ENCODE measurements around the gene MUC16. TPM values are rescaled to one million over a fixed set of nuclear protein-coding genes. Genes with fewer than 3 reads are reported as not detected.

MUC16 gene
- total RNA-seq, 2 donors from 2014 or later = 0.05 TPM; not detected in 1

- Mint-ChIP-seq H3K36me3 (ENCODE audit: low read depth) (peaks cover 4% of the 10 kb centered on the region), H3K27ac (no peak overlapping the region), H3K4me1 (no peaks in the 10 kb centered on the region), H3K27me3 (peaks cover 40% of the 10 kb centered on the region), H3K4me3 (no peak overlapping the region)
- no peaks in the 10 kb centered on the region for H3K9me3 ChIP-seq (ENCODE audit: control insufficient read depth, low read length, poor library complexity, severe bottlenecking)
- ATAC-seq (no peak), DNase-seq (no peak)
Measured at GRCh38 chr19:9039728-9040127, 29.5 kb upstream of the MUC16 start.

GRCh38 chr19:9037400-9038062 lies 27.3 kb upstream of the MUC16 start:
- H3K9me3 ChIP-seq (ENCODE audit: control insufficient read depth, low read length, poor library complexity, severe bottlenecking) = no peaks in the 10 kb centered on the region
- no peak for ATAC-seq
- Mint-ChIP-seq H3K36me3 (ENCODE audit: low read depth) (peaks cover 4% of the 10 kb centered on the region), H3K4me3 (no peak overlapping the region), H3K4me1 (no peaks in the 10 kb centered on the region), H3K27me3 (peaks cover 33% of the 10 kb centered on the region), H3K27ac (no peak overlapping the region)
- no peak for DNase-seq

GRCh38 chr19:9032136-9032631 lies 22.0 kb upstream of the MUC16 start:
- no peaks in the 10 kb centered on the region for H3K9me3 ChIP-seq (ENCODE audit: control insufficient read depth, low read length, poor library complexity, severe bottlenecking)
- Mint-ChIP-seq H3K4me3 (no peak overlapping the region), H3K4me1 (no peaks in the 10 kb centered on the region), H3K36me3 (ENCODE audit: low read depth) (no peaks in the 10 kb centered on the region), H3K27ac (no peak overlapping the region), H3K27me3 (peaks cover 22% of the 10 kb centered on the region)
- DNase-seq = no peak
- ATAC-seq = no peak

GRCh38 chr19:9018163-9018875 lies 8.1 kb upstream of the MUC16 start:
- Mint-ChIP-seq H3K27me3 (peaks cover 24% of the 10 kb centered on the region), H3K4me1 (no peaks in the 10 kb centered on the region), H3K4me3 (no peak overlapping the region), H3K36me3 (ENCODE audit: low read depth) (peaks cover 4% of the 10 kb centered on the region), H3K27ac (no peak overlapping the region)
- ATAC-seq = no peak
- H3K9me3 ChIP-seq (ENCODE audit: control insufficient read depth, low read length, poor library complexity, severe bottlenecking) = no peaks in the 10 kb centered on the region
- no peak for DNase-seq

GRCh38 chr19:9014803-9015202 lies 4.6 kb upstream of the MUC16 start:
- peaks cover 4% of the 10 kb centered on the region for H3K36me3 Mint-ChIP-seq (ENCODE audit: low read depth)
- ATAC-seq (no peak), DNase-seq (no peak)
- H3K4me3 Mint-ChIP-seq = no peak overlapping the region
- H3K27me3 Mint-ChIP-seq = peaks cover 28% of the 10 kb centered on the region
- H3K27ac Mint-ChIP-seq = no peak overlapping the region
- no peaks in the 10 kb centered on the region for H3K9me3 ChIP-seq (ENCODE audit: control insufficient read depth, low read length, poor library complexity, severe bottlenecking)
- no peaks in the 10 kb centered on the region for H3K4me1 Mint-ChIP-seq

GRCh38 chr19:9013988-9014387 lies 3.8 kb upstream of the MUC16 start:
- Mint-ChIP-seq H3K36me3 (ENCODE audit: low read depth) (peaks cover 6% of the 10 kb centered on the region), H3K27me3 (peaks cover 36% of the 10 kb centered on the region), H3K27ac (no peak overlapping the region), H3K4me1 (no peaks in the 10 kb centered on the region), H3K4me3 (no peak overlapping the region)
- H3K9me3 ChIP-seq (ENCODE audit: control insufficient read depth, low read length, poor library complexity, severe bottlenecking) = no peaks in the 10 kb centered on the region
- ATAC-seq (no peak), DNase-seq (no peak)

- DNase-seq = no peak
- Mint-ChIP-seq H3K4me1 (no peaks in the 10 kb centered on the region), H3K27ac (no peak overlapping the region), H3K36me3 (ENCODE audit: low read depth) (peaks cover 6% of the 10 kb centered on the region), H3K4me3 (no peak overlapping the region), H3K27me3 (peaks cover 28% of the 10 kb centered on the region)
- no peaks in the 10 kb centered on the region for H3K9me3 ChIP-seq (ENCODE audit: control insufficient read depth, low read length, poor library complexity, severe bottlenecking)
- no peak for ATAC-seq
Measured at GRCh38 chr19:9011875-9012274, 1.7 kb upstream of the MUC16 start.

- Mint-ChIP-seq H3K4me3 (no peak overlapping the region), H3K27ac (no peak overlapping the region), H3K4me1 (no peaks in the 10 kb centered on the region), H3K36me3 (ENCODE audit: low read depth) (peaks cover 6% of the 10 kb centered on the region), H3K27me3 (peaks cover 28% of the 10 kb centered on the region)
- no peaks in the 10 kb centered on the region for H3K9me3 ChIP-seq (ENCODE audit: control insufficient read depth, low read length, poor library complexity, severe bottlenecking)
- DNase-seq = no peak
- ATAC-seq = no peak
Measured at GRCh38 chr19:9010693-9011092, 484 bp upstream of the MUC16 start.

GRCh38 chr19:9009431-9009830 lies 778 bp downstream of the MUC16 start:
- DNase-seq (no peak), ATAC-seq (no peak)
- H3K36me3 Mint-ChIP-seq (ENCODE audit: low read depth) = peaks cover 4% of the 10 kb centered on the region
- H3K4me1 Mint-ChIP-seq = no peaks in the 10 kb centered on the region
- no peaks in the 10 kb centered on the region for H3K9me3 ChIP-seq (ENCODE audit: control insufficient read depth, low read length, poor library complexity, severe bottlenecking)
- H3K27me3 Mint-ChIP-seq = peaks cover 28% of the 10 kb centered on the region
- H3K27ac Mint-ChIP-seq = no peak overlapping the region
- H3K4me3 Mint-ChIP-seq = no peak overlapping the region

GRCh38 chr19:9008667-9009066 lies 1.5 kb downstream of the MUC16 start:
- no peak for ATAC-seq
- H3K4me3 Mint-ChIP-seq = no peak overlapping the region
- H3K27me3 Mint-ChIP-seq = peaks cover 22% of the 10 kb centered on the region
- H3K9me3 ChIP-seq (ENCODE audit: control insufficient read depth, low read length, poor library complexity, severe bottlenecking) = no peaks in the 10 kb centered on the region
- no peak for DNase-seq
- no peaks in the 10 kb centered on the region for H3K4me1 Mint-ChIP-seq
- no peak overlapping the region for H3K27ac Mint-ChIP-seq
- H3K36me3 Mint-ChIP-seq (ENCODE audit: low read depth) = peaks cover 2% of the 10 kb centered on the region

- no peak for ATAC-seq
- no peak overlapping the region for H3K4me3 Mint-ChIP-seq
- no peaks in the 10 kb centered on the region for H3K36me3 Mint-ChIP-seq (ENCODE audit: low read depth)
- H3K4me1 Mint-ChIP-seq = no peaks in the 10 kb centered on the region
- no peaks in the 10 kb centered on the region for H3K9me3 ChIP-seq (ENCODE audit: control insufficient read depth, low read length, poor library complexity, severe bottlenecking)
- no peak for DNase-seq
- no peak overlapping the region for H3K27ac Mint-ChIP-seq
- peaks cover 5% of the 10 kb centered on the region for H3K27me3 Mint-ChIP-seq
Measured at GRCh38 chr19:9000933-9001332, 9.3 kb downstream of the MUC16 start.

GRCh38 chr19:8988204-8988603 lies 22.0 kb downstream of the MUC16 start:
- no peak overlapping the region for H3K4me3 Mint-ChIP-seq
- DNase-seq (no peak), ATAC-seq (no peak)
- no peaks in the 10 kb centered on the region for H3K4me1 Mint-ChIP-seq
- H3K9me3 ChIP-seq (ENCODE audit: control insufficient read depth, low read length, poor library complexity, severe bottlenecking) = no peaks in the 10 kb centered on the region
- peaks cover 17% of the 10 kb centered on the region for H3K27me3 Mint-ChIP-seq
- H3K27ac Mint-ChIP-seq = no peak overlapping the region
- H3K36me3 Mint-ChIP-seq (ENCODE audit: low read depth) = no peaks in the 10 kb centered on the region

- no peak for ATAC-seq
- Mint-ChIP-seq H3K27me3 (peaks cover 12% of the 10 kb centered on the region), H3K4me1 (no peaks in the 10 kb centered on the region), H3K4me3 (no peak overlapping the region), H3K27ac (no peak overlapping the region), H3K36me3 (ENCODE audit: low read depth) (no peaks in the 10 kb centered on the region)
- no peaks in the 10 kb centered on the region for H3K9me3 ChIP-seq (ENCODE audit: control insufficient read depth, low read length, poor library complexity, severe bottlenecking)
- DNase-seq = no peak
Measured at GRCh38 chr19:8986296-8986695, 23.9 kb downstream of the MUC16 start.
